Hepatic stellate cell (primary cell): ENCODE measurements around the gene HS6ST1.

Experiments
- DNase-seq: peaks from one replicate; pipeline ENCODE4 v3.0.0; 2011; ENCODE audit warnings: low spot score

HS6ST1 gene

DNA sequence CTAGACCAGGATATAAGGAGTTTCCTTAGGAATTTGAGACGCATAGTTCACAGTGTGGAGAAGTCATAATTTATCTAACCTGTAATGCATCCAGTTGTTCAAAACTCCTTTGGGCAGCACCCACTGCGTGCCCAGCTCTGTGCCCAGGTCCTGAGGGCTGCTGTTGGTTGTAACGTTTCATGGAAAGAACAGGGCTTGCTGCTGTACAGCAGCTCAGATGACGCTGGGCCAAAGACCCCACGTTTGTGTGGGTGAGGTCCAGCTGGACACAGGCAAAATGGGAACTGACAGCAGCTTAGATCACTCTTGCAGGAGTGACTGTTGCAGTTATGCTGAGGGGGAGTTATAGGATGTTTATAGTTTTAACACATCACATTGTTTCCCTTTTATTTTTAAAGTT, 30.0 kb upstream of the HS6ST1 start:
- DNase-seq: no peak

DNA sequence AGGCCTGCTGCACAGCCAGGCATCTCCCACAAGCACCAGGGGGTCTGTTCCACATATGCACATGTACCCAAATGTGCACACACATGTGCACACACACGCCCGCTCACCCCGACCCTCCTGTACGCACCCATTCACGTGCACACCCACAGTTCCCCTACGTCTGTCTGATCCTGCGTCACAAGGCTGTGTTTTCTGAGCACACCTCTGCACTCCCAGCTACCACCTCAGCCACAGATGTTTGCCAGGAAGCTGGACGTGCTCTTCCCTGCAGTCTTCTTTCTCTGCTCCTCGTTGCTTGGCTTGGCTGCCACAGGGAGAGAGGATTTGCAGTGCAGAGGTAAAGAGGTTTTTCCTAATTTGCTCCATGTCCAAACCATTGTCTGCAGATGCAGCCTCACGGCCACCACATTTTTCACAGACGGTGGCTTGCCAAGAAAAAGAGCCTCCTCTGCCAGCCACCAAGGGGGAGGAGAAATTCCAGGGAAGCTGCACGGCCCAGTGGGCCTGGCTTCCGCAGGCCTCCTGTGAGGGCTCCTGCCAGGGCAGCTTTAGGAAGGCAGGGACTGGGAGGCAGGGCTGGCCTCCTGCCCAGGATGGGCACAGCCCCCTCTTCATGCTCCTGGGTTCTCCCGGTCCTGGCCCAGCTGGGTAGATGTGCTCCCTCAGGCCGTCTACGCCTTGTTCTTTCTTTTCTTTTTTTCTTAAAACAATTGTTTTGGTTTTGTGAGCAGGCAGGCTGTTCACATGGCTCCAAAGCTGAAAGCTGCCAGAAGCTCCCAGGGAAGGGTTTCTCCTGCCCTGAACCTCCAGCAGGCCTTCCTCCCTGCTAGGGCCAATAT, 29.3 kb upstream of the HS6ST1 start:
- DNase-seq: peak; percentile 74

DNA sequence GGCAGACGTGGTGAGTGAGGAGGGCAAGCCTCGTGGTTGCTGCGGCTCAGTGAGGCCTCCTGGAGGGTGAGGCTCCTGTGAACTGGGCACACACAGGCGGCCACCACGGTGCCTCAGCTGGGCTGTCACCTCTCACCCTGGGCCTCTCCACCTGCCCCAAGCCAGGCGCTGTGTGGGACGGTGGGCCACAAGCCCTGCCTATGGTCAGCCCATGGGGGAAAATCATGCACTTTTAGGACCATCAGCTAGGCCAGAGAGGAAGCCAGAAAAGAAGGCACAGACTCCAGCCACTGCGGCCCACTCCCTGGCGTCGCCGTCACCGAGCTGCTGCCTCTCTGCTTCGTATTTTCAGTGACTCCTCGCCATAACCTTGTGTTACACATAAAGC, 28.5 kb upstream of the HS6ST1 start:
- no peak for DNase-seq

DNA sequence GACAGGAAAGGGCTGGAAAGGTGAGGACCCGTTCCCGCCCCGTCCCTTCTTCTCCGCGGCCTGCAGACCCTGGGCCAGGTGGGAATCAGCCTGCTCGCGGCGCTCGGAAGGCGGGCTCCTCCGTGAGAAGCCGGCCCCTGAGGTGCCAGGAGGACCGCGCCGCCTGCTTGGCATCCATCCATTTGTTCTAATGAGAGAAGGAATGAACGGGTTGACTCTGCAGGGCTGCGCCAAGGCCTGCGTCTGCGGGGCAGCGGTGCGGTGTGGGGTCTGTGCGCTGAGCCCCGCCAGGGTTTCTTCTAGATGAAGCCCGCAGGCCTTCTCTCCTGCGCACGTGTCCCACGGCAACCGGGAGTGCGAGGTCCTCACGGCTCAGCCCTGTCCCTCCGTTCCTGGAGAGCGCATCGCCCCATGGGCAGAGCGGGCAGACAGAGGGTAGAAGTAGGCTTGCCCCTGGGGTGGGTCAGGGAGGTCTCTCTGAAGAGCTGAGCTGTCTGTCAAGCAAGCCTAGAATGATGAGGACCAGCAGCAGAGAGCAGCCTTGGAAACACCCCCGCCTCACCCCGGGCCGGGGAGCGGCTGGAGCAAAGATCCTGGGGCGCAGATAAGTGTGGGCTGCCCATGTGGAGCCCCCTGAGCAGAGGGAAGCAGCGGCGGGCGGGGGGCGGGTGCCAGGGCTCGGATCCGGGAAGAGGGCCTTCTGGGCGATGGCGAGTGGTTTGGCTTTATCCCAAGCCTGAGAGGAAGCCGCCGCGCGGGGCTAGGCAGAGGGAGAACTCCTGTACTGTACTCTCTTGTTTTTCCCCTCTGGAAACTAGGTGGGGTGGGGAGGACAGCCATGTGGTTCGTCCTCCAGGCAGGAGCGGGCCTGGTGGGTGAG, 27.9 kb upstream of the HS6ST1 start:
- no peak for DNase-seq

DNA sequence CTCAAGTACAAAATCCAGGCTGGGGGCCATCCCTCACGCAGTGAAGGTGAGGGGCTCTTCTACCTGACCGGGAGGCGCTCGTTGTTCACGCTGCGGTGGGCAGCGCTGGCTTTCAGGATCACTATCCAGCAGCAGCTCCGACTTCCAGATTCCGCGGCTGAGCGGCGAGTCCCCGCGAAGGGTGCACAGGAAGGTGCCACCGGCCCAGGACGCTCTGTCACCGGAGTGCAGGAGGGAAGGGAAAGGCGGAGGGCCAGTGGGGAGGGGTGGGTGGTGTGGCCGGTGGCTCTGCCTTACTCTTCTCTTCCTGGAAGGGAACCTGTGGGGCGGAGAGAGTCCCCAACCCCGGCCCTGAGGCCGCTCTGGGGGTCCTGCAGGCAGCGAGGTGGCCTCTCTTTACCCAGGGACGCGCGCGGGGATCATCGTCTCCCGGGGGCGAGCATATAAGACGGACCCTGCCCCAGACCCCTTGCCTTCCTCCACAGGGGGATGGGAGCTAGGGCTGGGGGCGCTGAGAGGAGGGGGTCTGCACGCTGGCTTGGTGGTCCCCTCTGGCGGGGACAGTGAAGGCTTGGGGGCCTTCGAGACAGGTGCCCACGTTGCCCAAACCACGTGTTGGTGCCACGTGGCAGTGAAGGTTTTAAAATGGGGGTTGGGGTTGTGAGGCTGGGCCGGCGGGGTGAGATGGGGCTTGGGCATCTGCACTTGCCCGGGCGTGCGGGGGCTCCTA, 26.9 kb upstream of the HS6ST1 start:
- DNase-seq: no peak

DNA sequence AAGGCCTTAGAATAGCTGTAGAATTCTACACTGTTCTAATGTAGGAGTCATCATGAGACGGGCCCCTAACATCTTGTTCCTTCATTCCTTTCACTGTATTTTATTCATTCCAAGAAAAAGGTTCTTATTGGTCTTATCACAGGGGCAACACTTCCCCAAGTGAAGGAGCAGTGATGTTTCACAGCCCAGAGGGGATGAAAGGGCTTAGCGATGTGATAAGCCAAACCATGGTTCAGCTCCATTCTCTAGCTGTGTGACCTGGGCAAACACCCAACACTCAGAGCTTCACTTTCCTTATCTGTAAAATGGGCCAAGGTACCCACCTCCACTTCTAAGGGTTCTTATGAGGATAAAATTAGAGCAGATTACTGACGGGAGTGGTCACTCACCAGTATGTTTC, 25.4 kb upstream of the HS6ST1 start:
- DNase-seq: no peak

DNA sequence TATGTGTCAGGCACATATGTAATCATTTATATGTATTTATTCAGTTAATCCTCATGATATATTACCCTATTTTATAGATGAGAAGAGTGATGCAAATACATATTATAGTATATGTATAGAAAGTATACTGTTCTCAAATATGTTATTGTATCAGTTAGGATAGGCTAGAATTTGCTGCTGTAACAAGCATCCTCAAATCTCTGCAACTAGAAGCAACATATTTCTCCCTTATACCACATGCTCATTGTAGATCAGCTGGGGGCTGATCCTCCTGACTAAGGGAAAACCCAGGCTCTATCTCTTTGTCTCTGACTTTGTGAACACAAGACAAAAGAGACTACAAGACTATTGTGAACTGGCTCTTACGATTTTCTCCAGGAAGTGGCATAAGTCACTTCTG, 24.8 kb upstream of the HS6ST1 start:
- no peak for DNase-seq

DNA sequence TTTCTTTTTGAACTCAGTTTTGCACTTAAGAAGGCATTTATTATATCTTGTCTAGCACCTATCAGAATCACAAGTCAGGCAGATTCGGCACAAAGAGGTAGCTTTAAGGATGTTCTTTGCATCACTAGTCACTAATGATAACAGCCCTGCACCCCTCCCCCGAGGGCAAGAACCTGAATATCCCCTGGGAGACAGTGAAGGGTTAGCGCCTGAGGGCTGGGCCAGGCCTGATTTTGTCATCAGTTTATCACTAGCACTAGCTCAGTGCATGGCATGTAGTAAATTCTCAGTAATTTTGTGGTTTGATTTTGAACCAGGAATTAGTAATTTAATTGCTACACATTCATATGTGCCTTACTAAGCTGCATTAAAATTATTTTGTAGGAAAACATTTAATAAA, 23.9 kb upstream of the HS6ST1 start:
- no peak for DNase-seq

DNA sequence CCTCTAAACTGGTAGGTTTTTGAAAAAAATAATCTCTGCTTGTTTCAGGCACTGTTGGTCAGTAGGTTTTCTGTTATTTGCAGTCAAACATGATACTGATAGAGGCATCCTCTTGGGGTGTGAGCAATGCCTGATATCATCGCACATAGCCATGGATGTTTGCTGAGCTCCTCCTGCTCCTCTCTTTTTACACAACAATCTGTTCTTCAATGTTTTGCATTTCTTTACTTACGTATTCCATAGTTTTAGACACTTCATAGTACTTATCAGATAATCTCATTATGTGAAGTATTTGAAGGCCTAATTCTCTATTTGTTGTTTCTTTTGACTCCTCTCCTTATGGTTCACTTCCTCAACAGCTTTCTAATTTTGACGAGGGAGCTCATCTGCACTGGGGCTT, 23.0 kb upstream of the HS6ST1 start:
- no peak for DNase-seq

DNA sequence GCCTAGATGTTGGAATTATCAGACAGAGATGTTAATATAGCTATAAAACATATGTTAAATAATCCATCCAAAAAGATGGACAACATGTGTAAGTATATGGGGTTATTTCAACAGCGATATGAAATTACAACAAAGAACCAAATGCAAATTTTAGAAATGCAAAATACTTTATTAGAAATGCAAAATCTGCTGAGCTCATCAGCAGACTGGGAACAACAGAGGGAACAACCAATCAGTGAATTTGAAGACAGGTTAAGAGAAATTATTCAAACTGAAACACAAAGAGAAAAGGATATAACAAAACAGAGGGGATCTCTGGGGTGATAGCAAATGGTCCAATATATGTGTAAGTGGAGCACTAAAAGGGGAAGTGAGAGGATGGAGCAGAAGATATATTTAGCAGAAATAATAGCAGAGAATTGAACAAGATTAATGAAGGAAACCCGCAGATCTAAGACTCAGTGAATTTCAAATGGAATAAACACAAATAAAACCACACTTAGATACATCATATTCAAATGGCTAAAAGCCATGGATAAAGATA, 13.5 kb upstream of the HS6ST1 start:
- DNase-seq: no peak

DNA sequence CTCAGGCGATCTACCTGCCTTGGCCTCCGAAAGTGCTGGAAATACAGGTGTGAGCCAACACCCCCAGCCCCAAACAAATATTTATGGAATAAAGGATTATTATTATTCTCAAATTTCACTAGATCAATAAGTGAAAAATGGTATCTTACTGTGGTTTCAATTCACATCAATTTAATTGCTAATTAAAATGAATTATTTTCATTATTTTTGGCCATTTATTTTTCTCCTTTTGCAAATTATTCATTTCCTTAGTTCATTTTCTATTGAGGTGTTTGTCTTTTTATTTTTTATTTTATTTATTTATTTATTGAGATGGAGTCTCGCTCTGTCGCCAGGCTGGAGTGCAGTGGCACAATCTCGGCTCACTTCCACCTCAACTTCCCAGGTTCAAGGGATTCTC, 11.9 kb upstream of the HS6ST1 start:
- DNase-seq: no peak

DNA sequence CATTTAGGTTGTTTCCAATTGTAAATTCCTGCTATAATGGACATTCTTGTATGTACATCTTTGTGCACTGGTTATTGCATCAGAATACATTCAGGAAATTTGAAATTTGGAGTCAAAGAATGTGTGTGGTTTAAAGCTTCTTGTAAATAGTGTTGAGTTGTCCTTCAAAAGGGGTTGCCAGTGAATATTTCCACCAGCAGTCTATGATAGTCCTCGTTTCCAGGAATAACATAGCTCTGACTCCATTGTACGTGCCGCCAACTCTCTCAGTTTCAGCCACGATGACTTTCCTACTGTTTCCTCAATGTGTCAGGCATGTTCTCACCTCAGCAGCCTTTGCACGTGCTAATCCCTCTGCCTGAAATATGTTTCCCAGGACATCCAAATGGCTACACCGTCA, 10.9 kb upstream of the HS6ST1 start:
- DNase-seq: no peak

DNA sequence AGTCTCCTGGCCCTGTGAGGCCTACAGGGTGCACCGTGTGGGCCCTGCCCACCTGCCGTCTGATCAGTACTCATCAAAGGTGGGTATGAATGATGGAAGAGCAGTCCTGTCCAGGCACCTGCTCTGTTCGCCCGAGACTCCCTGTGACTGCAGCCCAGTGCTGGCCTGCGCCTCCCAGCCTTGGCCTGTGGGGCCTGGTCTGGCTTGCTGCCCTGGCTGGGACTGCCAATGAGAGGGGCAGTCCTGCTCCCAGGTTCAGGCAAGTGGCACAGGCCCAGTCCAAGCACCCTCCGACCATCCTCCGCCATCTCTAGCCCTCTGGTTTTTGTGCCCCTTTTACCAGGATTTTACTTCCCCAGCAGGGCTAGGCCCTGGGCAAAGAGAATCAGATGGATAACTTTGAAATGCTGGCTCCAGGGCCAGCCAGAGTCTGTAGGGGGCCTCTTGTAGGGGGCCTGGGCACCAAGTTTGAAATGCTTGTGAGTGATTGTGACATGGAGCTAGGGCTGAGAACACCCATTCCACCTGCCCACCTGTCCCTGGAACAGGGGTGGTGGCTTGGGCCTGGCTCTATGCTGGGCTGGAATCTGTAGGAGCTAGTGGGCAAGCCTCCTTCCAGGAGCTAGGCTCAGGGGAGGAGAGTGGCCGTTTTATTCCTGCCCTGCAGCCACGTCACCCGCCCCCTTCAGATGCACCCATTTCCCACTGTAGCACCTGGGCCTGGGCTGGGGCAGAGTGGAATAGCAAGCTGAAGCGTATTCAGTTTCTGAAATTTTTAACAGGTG, 8.7 kb upstream of the HS6ST1 start:
- DNase-seq: no peak

DNA sequence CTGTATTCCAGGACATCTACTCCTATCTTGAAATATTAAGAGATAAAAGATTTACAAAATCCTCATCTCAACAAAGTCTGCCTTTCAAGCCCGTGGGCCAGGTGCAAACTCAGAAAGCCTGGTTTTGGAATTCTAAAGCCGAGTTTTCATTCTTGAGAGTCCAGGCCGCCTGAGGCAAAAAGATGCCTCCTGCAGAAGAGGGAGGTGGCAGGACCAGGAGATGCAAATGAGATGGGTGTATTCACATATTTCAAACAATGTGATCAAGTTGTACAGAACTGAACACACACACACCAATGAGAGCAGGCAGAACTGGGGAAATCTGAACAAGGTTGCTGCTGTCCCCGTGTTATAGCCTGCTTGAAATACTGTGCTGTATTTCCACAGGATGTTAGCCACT, 7.7 kb upstream of the HS6ST1 start:
- no peak for DNase-seq

DNA sequence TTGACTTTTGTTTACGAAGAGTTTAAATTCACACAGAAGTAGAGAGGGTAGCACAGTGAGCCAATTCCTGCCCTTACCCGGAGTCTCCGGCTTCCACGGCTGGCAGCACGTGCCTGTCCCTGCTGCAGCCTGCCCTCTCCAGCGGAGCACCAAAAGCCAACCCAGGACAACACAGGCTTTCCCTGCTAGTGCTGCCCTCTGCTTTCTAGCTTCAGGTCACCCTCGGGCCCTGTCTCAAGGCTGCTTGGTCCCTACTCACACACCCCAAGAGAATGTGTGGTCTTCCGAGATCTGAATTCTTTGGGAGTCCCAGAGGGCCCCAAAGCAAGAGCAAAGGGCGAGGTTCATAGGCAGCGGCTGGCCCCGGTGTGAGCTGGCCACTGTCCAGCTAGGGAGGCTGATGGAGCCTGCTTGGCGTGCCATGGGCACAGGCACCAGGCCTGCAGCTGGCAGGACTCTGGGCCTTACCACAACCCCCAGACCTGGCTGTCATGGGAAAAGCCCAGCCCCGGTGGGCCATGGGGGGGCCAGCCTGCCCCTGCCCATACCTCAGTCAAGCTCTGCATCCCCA, 7.0 kb upstream of the HS6ST1 start:
- no peak for DNase-seq

DNA sequence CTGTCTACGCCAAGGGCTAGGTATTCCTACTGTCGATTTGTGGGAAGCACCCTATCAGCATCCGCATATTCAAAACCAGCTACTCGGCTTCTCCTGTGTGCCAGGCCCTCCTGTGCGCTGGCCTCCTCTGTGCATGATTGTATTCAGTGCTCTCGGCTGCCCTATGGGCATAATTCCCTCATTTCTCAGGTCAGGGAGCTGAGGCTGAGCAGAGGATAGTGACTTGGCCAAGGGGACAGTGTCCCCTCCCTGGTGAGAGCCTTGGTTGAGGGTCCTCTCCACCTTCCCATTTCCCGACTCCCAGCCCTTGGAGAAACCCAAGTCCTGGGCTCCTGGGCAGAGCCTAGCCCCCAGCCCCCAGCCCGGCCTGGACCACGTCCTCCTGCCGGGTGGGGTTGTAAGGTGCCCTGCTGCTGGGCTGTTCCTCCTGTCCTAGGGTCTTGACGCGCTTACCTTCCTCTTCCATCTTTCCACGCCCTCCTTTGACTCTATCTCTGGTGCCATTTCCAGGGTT, 6.3 kb upstream of the HS6ST1 start:
- no peak for DNase-seq

DNA sequence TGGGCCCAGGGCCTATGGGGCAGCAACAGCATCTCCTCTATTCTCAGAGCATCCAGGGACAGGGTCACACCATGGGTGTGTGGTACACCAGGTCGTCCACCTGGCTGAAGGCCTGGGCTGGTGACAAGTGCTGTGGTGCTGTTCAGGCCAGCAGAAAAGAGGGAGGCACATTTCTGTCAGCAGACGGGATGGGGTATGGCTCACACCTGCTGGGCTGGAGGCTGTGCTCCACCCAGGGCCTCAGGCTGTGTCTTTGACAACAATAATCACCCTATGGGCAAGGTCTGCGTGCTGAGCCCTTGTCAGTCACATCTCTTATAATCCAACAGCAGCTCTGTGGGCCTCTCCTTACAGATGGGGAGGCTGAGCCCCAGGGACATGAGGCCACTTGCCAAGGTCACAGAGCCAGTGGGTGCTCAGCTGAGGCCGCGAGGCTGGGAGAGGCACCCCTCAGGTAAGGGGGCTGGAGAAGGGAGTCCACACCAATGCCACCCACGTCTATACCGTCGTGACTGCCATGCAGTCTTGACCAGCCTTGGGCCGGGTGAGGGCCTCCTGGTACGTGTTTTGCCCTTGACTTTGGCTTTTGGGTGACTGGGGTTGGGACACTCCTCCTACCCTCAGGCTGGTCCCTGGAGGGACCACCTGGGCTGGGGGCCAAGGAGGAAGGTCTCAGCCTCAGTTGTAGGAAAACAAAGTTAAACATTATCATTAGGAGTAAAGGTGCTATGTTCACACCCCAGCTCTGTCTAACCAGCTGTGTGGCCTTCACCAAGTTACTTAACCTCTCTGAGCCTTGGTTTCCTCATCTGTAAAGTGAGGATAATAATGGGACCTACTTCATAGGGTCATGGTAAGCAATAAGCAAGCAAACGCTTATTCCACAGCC, 5.6 kb upstream of the HS6ST1 start:
- DNase-seq: no peak

DNA sequence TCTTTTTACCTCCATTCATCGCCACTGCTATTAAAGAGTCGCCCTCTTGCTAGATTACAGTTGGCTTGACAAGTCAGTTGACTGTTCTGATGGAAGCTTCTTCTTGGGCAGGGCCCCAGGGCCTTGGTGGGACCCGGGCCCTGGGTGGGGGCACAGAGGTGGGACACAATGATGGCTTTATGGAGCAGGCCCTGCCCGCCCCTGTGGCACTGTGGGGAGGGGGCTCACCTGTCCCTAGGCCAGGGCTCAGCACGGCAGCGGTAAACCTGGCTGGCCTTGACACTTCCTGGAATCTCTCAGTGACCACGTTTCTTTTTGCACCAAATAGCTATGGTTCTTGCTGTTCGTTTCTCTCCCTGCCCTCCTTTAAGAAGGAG, 4.9 kb upstream of the HS6ST1 start:
- no peak for DNase-seq

DNA sequence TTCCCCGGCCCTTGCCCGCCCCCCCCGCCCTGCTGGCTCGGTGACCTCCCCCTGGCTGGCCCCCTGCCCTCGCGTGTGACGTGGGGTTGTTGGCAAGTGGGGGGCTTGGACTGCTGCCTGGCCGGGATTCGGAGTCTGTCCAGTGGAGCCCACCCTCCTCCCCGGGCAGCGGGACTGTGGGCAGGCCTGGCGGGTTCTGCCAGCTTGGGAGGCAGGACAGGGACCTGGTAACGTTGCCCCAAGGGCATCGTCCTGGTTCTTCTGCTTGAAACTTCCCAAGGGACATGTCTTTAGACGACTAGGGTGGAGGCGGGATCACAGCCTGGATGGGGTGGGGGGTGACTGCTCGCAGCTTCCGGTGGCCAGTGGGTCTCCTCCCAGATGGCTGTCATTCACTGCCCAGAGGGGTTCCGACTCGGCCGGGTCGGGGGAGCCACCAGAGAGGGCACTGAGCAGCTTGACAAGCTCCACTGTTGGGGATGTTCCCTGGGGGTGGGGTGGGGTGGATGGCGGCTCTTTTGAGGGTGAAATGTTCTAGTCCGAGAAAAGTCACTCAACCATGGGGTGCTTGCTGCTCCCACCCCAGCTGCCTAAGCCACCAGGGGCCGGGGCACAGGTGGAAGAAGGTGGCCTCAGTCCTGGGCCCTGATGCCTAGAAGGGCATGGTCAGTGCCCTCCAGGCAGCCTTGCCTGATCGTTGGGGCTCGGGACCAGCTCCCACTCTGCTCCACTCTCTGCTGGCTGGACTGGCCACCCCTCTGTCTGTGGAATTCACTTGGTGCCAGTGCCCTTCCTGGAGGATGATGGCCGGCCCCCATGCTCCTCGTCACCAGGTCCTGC, 4.3 kb upstream of the HS6ST1 start:
- no peak for DNase-seq
